ENCODE measurements around the gene STBD1. TPM values are rescaled to one million over a fixed set of nuclear protein-coding genes. Genes with fewer than 3 reads are reported as not detected.
"Not testable (repeated sequence)": the region's sequence is repeated elsewhere in the genome, so short reads cannot be mapped to it uniquely, and the experiment has no call there.

Gene STBD1
- total RNA-seq, 1 experiment from 2014 or later, result 1.5 TPM

DNA sequence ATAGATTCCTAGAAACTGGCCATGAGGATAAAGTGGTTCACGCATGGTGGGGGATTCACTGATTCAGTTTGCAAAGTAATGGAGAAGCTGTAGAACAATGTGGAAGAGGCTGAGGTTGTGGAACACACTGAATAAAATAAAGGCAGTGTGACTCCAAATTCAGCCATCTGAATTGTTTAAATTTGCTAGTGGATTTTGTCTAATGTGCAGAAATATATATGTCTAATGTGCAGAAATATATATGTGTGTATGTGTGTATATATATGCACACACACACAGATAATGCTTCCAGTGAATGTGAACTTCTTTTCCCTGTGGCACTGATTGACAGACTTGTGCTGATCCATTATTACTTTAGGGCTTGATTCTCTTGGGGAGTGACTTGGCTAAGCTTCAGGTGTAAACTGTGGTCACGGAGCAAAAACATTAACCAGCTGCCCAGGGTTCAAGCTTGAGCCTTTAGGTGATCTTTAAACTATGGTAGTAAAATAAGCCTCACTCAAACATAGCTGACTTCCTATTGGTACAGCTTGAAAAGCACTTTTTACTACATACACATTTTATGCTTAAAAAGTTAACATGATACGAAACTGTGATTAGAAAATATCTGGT lies 3.5 kb downstream of the STBD1 start:
- in situ Hi-C loops (cut with HindIII; ENCODE audit: low pct_unique_long_range_greater_than_20kb, low sequenced_read_pairs), result no loop called here
- no peak for DNase-seq (ENCODE audit: low read depth)

DNA sequence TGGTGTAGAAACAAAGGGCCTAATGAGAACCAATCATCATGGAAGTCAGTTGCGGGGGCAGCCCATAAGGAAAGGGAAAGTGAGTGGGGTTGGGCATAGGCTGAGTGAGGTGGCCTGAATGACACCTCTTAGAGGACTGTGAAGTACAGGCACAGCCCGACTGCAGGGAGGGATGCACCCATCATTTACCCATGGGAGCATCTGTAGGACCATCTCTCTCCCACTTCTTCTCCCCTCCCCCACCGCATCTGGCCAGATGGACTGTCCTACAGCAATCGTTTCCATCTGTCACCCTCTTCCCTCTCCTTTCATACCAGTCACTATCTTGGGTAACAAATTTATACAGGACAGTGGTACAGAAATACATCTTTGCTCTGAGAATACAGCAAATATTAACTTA lies 4.2 kb downstream of the STBD1 start:
- in situ Hi-C loops (cut with HindIII; ENCODE audit: low pct_unique_long_range_greater_than_20kb, low sequenced_read_pairs), result no loop called here
- DNase-seq (ENCODE audit: low read depth), result no peak

DNA sequence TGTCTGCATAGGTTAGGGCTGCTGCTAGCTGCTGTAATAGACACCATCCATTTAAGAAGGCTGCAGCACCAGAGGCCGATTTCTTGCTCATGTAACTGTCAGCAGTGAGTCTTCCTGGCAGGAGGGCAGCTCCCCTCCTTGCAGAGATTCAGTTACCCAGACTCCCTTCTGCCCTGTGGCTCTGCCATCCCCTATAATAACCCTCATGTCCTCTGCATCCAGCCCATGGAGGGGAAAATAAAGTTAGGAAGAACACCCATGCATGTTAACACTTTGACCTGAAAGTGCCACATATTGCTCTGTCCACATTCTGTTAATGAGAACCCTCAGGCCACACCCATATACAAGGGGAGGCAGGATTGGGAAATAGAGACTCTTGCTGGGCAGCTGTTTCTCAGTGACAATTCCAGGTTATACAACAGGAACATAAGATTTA lies 5.4 kb downstream of the STBD1 start:
- no peak for DNase-seq (ENCODE audit: low read depth)
- in situ Hi-C loops (cut with HindIII; ENCODE audit: low pct_unique_long_range_greater_than_20kb, low sequenced_read_pairs), result no loop called here

DNA sequence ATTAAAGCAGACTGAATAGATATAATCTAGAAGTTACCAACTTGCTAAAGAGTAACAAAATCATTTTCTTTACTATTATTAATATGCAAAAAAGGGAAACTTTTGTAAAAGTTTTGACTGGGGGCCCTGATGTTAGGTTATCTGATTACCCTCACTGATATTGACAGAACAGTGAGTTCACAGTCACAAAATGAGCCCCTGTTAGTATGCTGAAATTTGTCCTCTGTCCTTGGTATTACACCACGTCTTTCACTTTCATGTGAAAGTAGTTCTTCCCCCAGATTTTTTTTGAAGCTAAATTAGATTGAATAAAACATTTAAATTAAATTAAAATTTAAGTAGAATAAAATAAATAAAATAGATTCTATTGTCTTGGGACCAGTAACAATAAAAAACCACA lies 5.9 kb downstream of the STBD1 start:
- in situ Hi-C loops (cut with HindIII; ENCODE audit: low pct_unique_long_range_greater_than_20kb, low sequenced_read_pairs), result no loop called here

DNA sequence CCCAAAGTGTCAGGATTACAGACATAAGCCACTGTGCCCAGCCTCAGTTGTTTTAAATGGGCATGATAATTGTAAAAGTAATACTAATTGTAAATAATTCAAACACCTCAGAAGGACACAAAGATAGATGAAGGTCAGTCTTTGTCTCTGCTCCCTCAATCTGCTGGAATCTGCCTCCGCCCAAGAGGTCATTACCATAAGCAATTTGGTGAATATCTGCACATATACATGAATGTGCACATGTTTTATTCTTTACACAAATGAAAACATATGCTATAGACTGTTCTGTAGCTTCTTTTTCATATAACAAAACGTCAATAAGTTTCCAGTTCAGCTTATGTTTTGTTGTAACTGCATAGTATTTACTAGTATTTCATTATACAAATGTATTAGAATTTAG lies 7.0 kb downstream of the STBD1 start:
- no peak for DNase-seq (ENCODE audit: low read depth)
- in situ Hi-C loops (cut with HindIII; ENCODE audit: low pct_unique_long_range_greater_than_20kb, low sequenced_read_pairs), result no loop called here

More for the DNA sequence above, 5.9 kb downstream of the STBD1 start:
- DNase-seq (ENCODE audit: low read depth), result no peak

DNA sequence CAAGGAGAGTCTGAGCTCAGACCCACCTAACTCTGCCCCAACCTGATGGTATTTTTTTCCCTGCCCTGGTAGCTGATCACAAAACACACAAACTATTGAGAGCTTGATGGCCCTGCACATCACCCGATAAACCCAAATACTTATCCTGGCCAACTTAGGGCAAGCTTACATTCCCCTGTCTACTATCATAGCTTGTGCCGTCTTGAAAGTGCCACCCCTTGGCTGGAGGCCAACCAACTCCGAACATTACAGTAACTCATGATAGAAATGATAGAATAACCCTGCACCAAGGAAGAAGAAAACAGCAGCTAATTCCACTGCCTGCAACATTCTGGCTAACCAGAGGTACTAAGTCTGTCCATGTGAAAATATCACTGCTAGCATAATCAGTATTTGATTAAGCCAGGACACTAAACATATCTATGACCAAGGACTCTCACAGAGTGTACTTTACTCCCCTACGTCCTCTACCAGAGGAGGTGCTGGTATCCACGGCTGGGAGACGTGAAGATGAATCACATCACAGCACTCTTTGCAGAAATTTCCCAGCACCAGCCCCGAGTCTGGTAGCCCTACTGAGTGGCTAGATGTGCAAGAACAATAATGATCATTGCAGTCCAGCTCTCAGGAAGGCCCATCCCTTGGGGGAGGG lies 8.9 kb downstream of the STBD1 start:
- DNase-seq (ENCODE audit: low read depth), result no peak
- in situ Hi-C loops (cut with HindIII; ENCODE audit: low pct_unique_long_range_greater_than_20kb, low sequenced_read_pairs), result no loop called here

DNA sequence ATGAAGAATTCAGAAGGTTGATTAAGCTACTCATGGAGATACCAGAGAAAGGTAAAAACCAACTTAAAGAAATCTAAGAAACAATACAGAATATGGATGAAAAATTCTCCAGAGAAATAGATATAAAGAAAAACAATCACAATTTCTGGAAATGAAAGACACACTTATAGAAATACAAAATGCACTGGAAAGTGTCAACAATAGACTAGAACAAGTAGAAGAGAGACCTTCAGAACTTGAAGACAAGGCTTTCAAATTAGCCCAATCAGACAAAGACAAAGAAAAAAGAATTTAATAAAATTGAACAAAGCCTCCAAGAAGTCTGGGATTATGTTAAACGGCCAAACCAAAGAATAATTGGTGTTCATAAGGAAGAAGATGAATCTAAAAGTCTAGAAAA lies 9.6 kb downstream of the STBD1 start:
- in situ Hi-C loops (cut with HindIII; ENCODE audit: low pct_unique_long_range_greater_than_20kb, low sequenced_read_pairs), result no loop called here
- DNase-seq (ENCODE audit: low read depth), result no peak

DNA sequence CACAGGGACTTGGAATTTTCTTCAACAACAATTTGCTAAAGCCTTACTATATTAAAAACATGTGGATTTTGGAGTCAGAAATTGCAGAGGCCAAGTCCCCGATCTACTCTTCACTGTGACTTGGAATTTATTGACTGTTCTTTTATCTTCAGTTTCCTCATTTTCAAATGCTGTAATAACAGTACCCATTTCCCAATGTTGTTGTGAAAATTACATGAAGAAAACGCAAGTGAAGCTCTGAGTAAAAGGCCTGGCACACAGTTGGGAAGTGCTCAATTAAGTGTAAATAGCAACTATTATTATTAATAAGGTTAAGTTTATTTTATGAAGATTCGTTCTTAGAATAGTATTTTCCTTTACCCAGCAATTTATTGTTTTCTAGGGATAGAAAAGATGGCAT lies 15.7 kb downstream of the STBD1 start:
- DNase-seq (ENCODE audit: low read depth), result no peak
- in situ Hi-C loops (cut with HindIII; ENCODE audit: low pct_unique_long_range_greater_than_20kb, low sequenced_read_pairs), result no loop called here

DNA sequence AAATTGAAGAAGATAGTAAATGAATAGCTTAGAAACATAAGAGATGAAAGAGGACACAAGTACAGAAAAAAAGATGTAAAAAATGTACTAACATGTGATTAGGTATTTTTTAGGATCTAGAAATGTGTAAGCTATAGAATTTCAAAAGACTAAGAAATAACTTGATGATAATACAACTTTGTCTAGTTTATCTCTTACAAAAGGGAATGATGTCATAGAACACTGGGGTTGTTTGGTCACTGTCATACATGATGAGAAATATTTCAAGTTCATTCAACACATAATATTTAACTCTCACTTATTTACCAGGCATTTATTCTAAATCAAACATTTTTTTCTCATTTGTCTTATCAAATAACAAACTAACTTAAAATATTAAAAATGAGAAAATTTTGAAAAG lies 18.5 kb downstream of the STBD1 start:
- DNase-seq (ENCODE audit: low read depth), result no peak
- in situ Hi-C loops (cut with HindIII; ENCODE audit: low pct_unique_long_range_greater_than_20kb, low sequenced_read_pairs), result no loop called here

DNA sequence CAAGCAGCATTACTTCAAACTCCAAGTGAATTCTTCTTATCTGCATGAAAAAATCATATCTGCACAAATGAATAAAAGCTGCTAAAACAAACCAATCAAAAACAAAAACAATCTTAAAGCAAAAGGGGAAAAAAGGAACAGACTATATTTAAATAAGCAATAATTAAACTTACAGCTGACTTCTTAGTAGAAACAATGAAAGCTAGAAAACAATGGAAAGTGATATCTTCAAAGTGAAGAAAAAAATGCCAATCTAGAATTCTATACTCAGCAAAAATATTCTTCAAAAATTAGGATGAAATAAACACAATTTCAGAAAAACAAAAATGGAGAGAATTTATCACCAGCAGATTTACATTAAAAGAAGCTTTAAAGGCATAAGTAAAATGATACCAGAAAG lies 20.0 kb downstream of the STBD1 start:
- in situ Hi-C loops (cut with HindIII; ENCODE audit: low pct_unique_long_range_greater_than_20kb, low sequenced_read_pairs), result no loop called here

DNA sequence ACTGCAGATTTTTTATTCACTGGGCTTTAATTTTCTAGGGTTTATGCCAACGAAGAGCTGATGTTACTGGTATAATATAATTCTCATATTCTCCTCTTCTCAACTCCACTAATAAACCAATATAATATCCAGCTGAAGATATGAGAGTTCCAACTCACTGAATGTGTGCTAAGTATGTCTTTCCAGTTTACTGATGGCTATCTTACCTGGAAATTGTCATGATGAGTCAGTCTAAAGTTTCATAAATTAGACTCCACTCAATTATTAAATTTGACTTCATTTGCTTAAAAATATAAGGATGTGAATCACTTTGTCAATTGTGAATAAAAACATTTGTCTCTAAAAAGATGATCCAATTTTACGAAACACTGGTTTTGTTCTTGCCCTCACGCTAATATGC lies 28.4 kb downstream of the STBD1 start:
- in situ Hi-C loops (cut with HindIII; ENCODE audit: low pct_unique_long_range_greater_than_20kb, low sequenced_read_pairs), result no loop called here
- no peak for DNase-seq (ENCODE audit: low read depth)

More for the DNA sequence above, 20.0 kb downstream of the STBD1 start:
- no peak for DNase-seq (ENCODE audit: low read depth)

DNA sequence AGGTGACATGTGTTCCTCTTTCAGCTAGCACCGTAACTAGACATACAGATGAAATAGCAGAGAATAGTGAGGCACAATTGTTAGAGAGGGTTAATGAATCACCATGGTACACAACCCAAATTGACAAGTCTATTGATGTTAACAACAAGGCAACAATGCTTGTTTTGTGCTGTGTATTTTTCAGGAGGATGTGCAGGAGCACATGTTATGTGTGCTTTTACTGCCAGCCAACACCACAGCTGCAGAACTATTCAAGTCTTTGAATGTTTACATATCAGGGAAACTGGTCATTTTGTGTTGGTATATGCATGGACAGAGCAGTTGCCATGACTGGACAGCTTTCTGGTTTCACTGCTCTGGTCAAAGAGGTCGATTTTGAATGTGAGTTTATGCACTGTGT lies 32.8 kb downstream of the STBD1 start:
- no peak for DNase-seq (ENCODE audit: low read depth)
- in situ Hi-C loops (cut with HindIII; ENCODE audit: low pct_unique_long_range_greater_than_20kb, low sequenced_read_pairs), result no loop called here

DNA sequence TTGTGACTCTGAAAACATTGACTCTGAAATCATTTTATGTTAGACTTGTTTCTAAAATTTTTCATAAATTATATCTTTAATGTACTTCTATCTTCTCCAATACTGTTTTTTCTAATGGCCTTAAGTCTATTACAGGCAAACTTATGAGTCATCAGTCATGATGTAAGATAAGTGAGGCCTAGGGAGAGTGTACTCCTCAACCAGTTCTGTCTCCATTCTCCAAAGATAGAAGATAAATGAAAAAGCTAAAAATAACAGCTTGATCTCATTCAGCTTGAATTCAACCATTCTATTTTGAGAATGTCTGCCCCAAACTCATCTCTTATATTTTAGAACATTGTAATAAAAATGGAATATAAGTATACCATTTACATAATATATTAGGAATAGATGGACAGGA lies 34.5 kb downstream of the STBD1 start:
- DNase-seq (ENCODE audit: low read depth), result no peak
- in situ Hi-C loops (cut with HindIII; ENCODE audit: low pct_unique_long_range_greater_than_20kb, low sequenced_read_pairs), result no loop called here

DNA sequence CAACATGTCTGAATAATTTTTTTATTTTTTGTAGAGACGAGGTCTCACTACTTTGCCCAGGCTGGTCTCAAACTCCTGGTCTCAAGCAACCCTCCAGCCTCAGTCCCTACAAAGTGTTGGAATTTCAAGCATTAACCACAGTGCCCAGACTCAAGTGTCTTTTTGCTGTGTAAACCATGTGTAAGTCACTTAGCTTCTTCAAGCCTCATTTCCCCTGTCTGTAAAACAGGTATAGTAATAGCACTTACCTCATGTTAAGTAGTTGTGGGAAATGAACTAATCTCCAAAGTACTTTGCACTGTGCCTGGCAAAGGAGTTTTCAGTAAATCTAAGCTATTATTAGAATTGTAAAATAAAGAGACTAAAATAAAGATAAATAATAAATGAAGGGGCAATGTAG lies 35.7 kb downstream of the STBD1 start:
- DNase-seq (ENCODE audit: low read depth), result no peak
- in situ Hi-C loops (cut with HindIII; ENCODE audit: low pct_unique_long_range_greater_than_20kb, low sequenced_read_pairs), result no loop called here

DNA sequence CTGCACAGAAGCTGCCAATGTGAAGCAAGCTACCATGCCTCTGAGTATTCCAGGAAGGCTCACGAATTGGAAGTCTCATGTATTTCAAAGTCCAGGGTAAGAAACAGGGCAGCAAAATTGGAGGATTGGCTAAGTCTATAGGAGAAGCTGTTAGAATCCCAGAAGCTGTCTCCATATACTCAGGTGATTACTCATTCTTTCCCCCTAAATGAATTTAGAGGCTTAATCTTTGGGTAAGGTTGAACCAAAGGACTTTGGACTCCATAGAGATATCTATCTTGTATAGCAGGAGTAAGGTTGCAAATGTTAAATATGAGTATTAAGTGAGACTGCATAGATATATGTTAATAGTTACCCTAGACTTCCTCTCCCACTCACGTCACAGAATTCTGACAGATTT lies 36.3 kb downstream of the STBD1 start:
- in situ Hi-C loops (cut with HindIII; ENCODE audit: low pct_unique_long_range_greater_than_20kb, low sequenced_read_pairs), result no loop called here
- no peak for DNase-seq (ENCODE audit: low read depth)

DNA sequence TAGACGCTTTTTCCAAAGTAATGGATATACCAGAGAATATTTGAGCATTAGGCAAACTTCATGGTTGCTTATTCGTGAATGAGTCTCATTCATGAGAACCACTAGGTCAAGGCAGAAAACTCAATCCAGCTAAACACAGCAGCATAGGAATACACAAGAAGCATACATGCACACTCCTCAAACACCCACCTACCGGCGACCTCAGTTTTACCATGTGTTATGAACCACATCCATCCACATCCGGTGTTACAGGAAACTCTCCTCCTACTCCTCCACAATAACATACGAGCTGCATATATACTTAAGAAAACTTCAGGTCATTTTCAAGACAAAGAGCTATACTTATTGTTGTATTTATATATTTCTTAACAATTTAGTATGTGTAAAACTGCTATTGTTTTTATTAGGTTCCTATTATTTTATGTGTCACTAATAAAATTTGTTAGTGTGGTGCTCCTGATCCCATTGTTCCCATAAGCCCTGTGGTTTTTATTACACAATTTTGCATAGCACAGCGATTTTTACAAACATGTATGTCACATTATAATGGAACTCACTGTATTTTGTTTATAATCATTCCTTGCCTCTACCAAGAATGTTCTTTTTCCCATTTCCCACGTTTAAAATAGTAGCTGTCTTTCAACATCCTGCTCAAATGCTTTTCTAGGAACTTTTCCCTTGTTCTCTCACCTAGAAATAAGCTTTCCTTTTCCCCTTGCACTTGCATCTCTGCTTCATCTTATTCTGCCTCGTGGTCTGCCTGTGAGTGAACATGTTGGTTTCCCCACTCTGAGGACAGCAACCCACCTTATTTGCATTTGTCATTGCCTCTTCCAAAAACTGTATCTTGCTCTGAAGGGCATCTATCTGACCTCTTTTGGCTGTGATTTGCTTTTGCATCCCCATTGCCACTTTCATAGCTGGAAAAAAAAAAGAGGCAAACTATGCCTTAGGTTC lies 48.3 kb downstream of the STBD1 start:
- in situ Hi-C loops (cut with HindIII; ENCODE audit: low pct_unique_long_range_greater_than_20kb, low sequenced_read_pairs), result no loop called here
- DNase-seq (ENCODE audit: low read depth), result no peak

DNA sequence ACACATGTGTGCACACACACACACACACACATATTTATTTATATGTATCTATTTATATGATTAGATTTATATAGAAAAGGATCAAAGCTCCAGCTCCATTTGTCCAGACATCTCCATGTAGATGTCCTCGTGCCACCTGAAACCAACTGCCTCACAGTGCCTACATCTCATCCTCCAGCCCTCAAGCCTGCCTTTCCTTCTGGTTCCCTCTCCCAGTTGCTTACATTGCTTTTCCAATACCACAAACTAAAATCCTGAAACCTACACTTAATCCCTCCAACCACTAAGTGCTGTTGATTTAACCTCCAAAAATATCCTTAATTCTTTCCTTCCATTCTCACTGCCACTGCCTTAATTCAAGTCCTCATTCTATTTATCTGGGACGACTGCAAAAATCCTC lies 51.4 kb downstream of the STBD1 start:
- no peak for DNase-seq (ENCODE audit: low read depth)
- in situ Hi-C loops (cut with HindIII; ENCODE audit: low pct_unique_long_range_greater_than_20kb, low sequenced_read_pairs), result no loop called here

DNA sequence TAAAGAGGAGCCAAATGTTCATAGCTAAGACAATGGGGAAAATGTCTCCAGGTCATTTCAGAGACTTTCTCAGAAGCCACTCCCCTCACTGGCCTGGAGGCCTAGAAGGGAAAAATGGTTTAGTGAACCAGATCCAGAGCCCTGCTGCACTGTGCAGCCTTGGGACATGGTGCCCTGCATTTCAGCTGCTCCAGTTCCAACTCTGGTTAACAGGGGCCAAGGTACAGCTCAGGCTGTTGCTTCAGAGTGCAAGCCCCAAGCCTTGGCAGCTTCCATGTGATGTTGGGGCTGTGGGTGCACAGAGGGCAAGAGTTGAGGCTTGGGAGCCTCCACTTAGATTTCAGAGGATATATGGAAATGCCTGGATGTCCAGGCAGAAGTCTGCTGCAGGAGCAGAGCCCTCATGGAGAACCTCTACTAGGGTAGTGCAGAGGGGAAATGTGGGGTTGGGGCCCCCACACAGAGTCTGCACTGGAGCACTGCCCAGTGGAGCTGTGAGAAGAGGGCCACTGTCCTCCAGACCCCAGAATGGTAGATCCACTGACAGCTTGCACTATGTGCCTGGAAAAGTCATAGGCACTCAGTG lies 53.4 kb downstream of the STBD1 start:
- DNase-seq (ENCODE audit: low read depth); in situ Hi-C loops (cut with HindIII; ENCODE audit: low pct_unique_long_range_greater_than_20kb, low sequenced_read_pairs): not testable (repeated sequence)

All from Caki2 (cell line).